SJCRH30 (cell line): ENCODE data around the gene FBXL17. TPM values are rescaled to one million over a fixed set of nuclear protein-coding genes. Genes with fewer than 3 reads are reported as not detected.
A peak's percentile ranks its signal among the peaks of the same experiment; 100 is the strongest.
"Not testable (repeated sequence)": the region's sequence is repeated elsewhere in the genome, so short reads cannot be mapped to it uniquely, and the experiment has no call there.

Experiments
- DNase-seq, 2 experiments: peaks; one replicate each; pipeline ENCODE4 v3.0.0-alpha.2; 2015 to 2020
- H3K27ac ChIP-seq: fragments of 250-450 bp; sonication (Bioruptor Pico); 2 replicates; pipeline ENCODE4 v1.5.1; 2020; ENCODE audit warnings: mild to moderate bottlenecking, moderate library complexity
- H3K27me3 ChIP-seq: fragments of 250-450 bp; sonication (Bioruptor Pico); 2 replicates; pipeline ENCODE4 v1.5.1; 2020; ENCODE audit warnings: mild to moderate bottlenecking, moderate library complexity
- H3K36me3 ChIP-seq: fragments of 250-450 bp; sonication (Bioruptor Pico); 2 replicates; pipeline ENCODE4 v1.5.1; 2020; ENCODE audit warnings: mild to moderate bottlenecking, moderate library complexity
- H3K4me1 ChIP-seq: fragments of 250-450 bp; sonication (Bioruptor Pico); 2 replicates; pipeline ENCODE4 v1.5.1; 2020; ENCODE audit warnings: mild to moderate bottlenecking, moderate library complexity
- H3K4me3 ChIP-seq: fragments of 250-450 bp; sonication (Bioruptor Pico); 2 replicates; pipeline ENCODE4 v1.5.1; 2020; ENCODE audit warnings: mild to moderate bottlenecking, moderate library complexity
- H3K9me3 ChIP-seq: fragments of 250-450 bp; sonication (Bioruptor Pico); replicated peaks from 2 replicates; pipeline ENCODE4 v1.5.1; 2020; ENCODE audit warnings: mild to moderate bottlenecking, moderate library complexity
- total RNA-seq: library from RNA; depleted of rRNA; stranded (reverse); fragments of >200 nt; shearing (Covaris generic); gene quantifications from 2 replicates; pipeline ENCODE4 v1.2.3, GENCODE V29; 2014

The FBXL17 gene
- total RNA-seq, 1 experiment from 2014 or later, result 7.1 TPM

DNA sequence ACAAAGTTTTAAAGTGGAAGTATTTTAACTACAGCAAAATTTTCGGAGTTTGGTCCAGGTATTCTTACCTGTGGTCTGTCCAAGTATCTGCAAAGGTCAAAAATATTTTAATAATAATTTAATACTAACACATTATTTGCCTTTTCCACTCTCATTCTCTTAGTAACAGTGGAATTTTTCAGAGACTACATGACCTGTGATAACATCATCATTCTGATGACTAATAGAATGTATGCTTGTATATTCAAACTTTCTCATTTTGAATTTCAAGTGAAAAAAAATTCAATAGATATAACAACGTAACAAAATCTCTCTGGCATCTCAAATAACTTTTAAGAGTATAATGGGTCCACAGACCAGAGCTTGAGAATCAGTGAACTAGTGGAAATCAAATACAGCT lies 78.3 kb downstream of the FBXL17 start:
- Histone ChIP-seq H3K9me3 (no peaks in the 10 kb centered on the region), H3K27ac (peak overlapping the region; percentile 79), H3K27me3 (no peaks in the 10 kb centered on the region), H3K4me1 (peaks cover 27% of the 10 kb centered on the region), H3K36me3 (no peaks in the 10 kb centered on the region), H3K4me3 (no peak overlapping the region)
- DNase-seq, result no peak

DNA sequence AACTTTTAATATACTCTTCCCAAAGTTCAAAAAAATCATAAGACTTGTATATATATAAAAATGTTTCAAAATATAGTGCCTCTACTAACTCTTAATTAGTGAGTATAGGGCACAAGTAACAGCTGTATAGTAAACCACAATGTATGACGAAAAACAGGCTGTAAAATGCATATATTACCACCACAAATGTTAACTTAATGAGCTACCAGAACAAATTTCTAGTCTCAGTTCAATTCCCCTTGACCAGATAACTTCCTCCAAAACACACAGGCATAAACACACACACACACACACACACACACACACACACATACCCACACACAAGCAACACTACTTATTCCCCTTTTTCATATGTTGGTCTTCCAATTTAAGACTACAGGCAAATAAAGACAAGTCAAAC lies 78.8 kb downstream of the FBXL17 start:
- Histone ChIP-seq H3K27me3 (no peaks in the 10 kb centered on the region), H3K27ac (peak overlapping the region; percentile 79), H3K4me3 (no peak overlapping the region), H3K9me3 (no peaks in the 10 kb centered on the region), H3K36me3 (no peaks in the 10 kb centered on the region), H3K4me1 (peaks cover 27% of the 10 kb centered on the region)
- DNase-seq, result peak; percentile 42 to 78

DNA sequence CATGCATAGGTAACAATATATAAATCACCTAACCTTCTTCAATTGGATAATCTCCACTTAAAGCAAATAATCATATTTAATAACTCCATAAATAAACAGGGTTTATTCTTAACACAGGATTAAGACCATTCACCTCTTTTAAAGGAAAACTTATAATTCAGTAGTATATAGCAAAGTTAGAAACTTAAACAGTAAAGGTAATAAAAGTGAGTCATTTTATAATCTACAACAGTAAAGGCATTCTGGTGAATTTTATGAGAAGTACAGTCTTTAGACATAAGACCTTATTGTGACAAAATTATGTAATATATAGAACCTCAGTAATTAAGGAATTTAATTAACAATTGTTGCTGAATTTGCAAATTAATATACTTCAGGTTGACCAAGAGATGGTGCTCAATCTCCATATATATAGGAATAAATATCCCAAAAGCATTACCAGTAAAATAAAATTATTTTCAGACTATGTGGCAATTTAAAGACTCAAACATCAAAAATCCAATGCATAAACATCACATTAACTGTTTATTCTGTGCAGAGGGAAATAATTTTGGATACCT lies 84.8 kb downstream of the FBXL17 start:
- H3K27me3 ChIP-seq, result no peaks in the 10 kb centered on the region
- DNase-seq, result no peak
- no peak overlapping the region for H3K4me3 ChIP-seq
- H3K4me1 ChIP-seq, result peaks cover 7% of the 10 kb centered on the region; the same call in 1 of the 2 replicates
- H3K9me3 ChIP-seq, result no peaks in the 10 kb centered on the region
- H3K36me3 ChIP-seq, result no peaks in the 10 kb centered on the region
- no peak overlapping the region for H3K27ac ChIP-seq

DNA sequence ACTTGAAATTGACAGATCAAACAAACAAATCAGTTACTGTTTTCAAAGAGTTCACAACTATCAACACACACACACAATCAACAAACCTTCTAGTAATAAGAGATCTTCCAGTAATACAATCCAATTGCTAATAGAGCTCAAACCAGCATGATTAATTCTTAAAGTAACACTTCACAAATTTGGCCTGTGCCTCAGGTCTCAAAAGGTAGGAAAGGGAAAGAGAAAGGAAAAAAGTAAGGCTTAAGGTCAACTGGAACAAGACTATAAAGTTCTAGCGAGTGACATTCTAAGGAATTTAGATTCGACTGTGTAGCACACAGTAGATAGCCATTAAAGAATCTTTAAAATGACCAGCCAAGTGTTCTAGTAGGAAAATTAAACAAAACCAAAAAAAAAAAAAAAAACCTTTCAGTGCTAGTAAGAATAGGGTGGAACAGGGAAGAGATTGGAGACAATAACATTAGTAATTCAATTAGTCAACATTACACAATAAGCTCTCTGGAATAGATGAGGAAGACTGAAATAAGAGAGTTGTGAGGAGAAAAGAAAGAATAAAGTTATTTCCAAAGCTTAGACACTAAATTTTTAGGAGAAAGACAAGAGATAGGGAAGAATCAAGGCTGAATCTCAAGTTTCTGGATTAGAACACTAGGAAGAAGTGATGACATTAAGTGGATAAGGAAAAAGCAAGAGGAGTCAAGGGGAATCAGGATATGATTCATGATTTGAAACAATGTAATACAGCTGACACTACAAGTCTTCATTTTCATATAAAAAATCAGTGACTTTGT lies 86.1 kb downstream of the FBXL17 start:
- H3K27ac ChIP-seq, result no peak overlapping the region
- H3K9me3 ChIP-seq, result no peaks in the 10 kb centered on the region
- no peaks in the 10 kb centered on the region for H3K36me3 ChIP-seq
- peaks cover 8% of the 10 kb centered on the region for H3K4me1 ChIP-seq
- no peaks in the 10 kb centered on the region for H3K27me3 ChIP-seq
- no peak overlapping the region for H3K4me3 ChIP-seq
- DNase-seq, result no peak

DNA sequence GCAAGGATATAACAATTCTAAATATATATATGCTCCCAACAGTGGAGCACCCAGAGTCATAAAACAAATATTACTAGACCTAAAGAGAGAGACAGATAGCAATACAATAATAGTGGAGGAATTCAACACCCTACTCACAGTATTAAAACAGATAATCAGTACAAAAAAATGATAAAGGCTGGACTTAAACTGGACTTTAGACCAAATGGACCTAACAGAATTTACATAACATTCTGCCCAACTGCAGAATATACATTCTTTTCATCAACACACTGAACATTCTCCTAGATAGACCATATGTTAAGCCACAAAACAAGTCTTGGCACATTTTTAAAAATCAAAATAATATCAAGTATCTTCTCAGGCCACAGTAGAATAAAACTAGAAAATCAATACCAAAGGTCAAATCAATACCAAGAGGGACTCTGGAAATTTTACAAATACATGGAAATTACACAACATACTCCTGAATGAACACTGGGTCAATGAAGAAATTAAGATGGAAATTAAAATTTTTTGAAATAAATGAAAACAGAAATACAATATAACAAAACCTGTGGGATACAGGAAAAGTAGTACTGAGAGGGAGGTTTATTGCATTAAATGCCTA lies 100.8 kb downstream of the FBXL17 start:
- 0 out of 2 replicates have a peak, but pooled peaks cover 3% of the 10 kb centered on the region for H3K9me3 ChIP-seq
- H3K36me3 ChIP-seq, result no peaks in the 10 kb centered on the region
- no peak overlapping the region for H3K4me3 ChIP-seq
- DNase-seq, result no peak
- no peaks in the 10 kb centered on the region for H3K27me3 ChIP-seq
- H3K27ac ChIP-seq, result no peak overlapping the region
- no peaks in the 10 kb centered on the region for H3K4me1 ChIP-seq

DNA sequence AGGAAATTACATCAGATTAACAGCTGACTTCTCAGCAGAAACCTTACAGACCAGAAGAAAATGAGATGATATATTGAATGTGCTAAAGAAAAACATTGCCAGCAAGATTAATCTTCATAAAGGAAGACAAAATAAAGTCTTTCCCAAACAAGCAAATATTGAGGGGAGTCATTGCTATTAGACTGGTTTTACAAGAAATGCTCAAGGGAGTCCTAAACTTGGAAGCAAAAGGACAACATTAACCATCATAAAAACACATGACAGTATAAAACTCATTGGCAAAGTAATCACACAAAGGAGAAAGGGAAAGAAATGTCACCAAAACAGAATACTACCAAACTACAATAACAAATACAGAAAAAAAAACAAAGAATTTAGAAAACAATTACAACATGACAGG lies 101.7 kb downstream of the FBXL17 start:
- DNase-seq, result no peak
- H3K36me3 ChIP-seq, result no peaks in the 10 kb centered on the region
- H3K4me3 ChIP-seq, result no peak overlapping the region
- H3K27me3 ChIP-seq, result no peaks in the 10 kb centered on the region
- H3K4me1 ChIP-seq, result no peaks in the 10 kb centered on the region
- 0 out of 2 replicates have a peak, but pooled peaks cover 3% of the 10 kb centered on the region for H3K9me3 ChIP-seq
- H3K27ac ChIP-seq, result no peak overlapping the region

DNA sequence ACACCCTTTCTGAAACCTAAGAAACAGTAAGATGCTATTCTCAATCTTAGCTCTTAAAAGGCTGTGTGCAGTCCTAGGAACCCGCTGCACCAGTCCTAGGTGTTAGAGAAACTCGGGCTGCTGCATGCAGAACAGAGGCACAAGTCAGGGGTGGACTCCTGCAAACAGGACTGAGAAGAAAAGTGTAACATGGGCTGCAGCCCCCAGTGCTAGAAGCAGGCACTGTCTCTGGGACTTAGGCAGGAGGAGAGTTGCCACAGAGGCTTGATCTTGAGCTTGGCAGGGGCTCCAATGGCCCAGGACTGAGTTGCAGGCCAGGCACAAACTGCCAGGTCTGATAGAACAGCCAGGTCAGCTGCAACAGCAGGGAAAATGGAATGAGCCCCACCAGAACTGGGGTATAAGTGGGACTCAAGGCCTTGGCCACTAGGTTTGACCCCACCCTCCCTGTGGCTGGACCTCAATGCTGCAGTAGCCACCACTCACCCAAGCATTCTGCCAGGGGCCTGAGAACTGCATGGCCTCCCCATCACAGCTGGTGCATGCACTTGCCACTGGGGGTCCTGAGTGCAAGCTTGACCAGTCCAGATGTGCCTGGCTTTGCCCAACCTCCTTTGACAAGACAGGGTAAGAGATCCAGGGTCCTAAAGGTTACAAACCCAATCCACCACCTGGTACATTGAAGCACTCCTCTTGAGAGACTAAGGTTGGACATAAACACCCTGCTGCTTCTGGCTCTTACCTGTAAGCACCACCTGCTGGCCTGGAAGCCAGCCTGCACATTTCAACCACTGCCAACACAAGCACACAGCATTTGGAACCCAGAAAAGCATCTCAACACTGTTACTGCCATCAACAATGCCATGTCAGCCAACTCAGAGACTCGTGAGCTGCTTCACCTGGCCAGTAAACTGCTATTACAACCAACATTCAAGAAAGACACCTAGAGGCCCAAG lies 103.3 kb downstream of the FBXL17 start:
- Histone ChIP-seq H3K9me3 (0 out of 2 replicates have a peak, but pooled peaks cover 3% of the 10 kb centered on the region), H3K36me3 (no peaks in the 10 kb centered on the region), H3K27me3 (no peaks in the 10 kb centered on the region), H3K4me3 (no peak overlapping the region), H3K27ac (no peak overlapping the region), H3K4me1 (no peaks in the 10 kb centered on the region)
- DNase-seq, result no peak

DNA sequence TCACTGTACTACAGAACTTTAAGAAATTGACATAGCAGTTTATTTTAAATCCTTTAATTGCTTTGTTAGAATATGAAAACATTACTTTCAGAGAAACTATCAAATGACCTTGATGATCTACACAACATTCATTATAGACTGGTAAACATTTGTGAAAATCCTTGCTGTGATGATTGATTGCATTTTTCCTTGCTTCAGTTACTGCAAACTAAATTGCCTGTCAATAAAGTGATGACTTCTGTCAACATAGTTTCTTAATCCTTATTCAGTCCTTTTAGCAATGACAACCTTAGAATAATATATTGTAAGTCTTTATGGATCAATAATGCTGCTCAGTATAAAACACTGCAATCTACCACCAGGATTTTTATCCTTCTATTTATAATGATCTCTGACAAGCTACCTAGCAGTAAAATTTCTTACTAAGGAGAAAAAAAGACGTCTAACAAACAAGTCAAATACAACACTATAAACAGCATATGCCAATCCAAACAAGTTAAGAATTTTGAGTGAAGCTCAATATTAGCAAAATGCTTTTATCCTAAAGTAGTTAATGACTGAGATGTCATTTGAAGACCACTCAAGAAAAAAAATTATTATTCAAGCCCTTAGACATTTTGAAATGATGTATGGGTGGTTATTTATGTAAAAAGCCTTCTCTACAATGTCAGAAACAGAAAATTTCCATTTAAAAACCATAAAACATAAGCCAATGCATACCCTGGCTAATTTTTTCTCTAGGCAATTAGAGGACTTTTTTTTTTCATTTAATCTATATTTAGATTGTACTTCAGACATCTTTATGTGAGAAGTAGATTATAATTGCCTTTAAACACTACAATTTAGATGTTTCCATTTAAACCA lies 105.5 kb downstream of the FBXL17 start:
- H3K4me3 ChIP-seq, result no peak overlapping the region
- H3K27ac ChIP-seq, result no peak overlapping the region
- no peaks in the 10 kb centered on the region for H3K4me1 ChIP-seq
- DNase-seq, result no peak
- H3K36me3 ChIP-seq, result no peaks in the 10 kb centered on the region
- H3K9me3 ChIP-seq, result no peaks in the 10 kb centered on the region
- no peaks in the 10 kb centered on the region for H3K27me3 ChIP-seq

DNA sequence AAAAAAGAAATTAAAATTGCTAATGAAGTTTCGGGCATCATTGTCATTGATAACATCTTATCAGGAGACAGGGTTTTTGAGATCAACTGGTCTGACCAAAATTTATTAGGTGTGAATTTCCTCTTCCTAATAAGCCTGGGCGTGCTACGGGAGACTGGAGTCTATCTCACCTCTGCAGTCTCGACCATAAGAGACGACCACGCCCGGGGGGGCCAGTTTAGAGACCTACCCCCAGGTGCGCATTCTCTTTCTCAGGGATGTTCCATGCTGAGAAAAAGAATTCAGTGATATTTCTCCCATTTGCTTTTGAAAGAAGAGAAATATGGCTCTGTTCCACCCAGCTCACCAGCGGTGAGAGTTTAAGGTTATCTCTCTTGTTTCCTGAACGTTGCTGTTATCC lies 107.8 kb downstream of the FBXL17 start:
- not testable (repeated sequence) for H3K36me3 ChIP-seq, H3K4me3 ChIP-seq, H3K9me3 ChIP-seq, H3K27ac ChIP-seq, H3K4me1 ChIP-seq, DNase-seq, H3K27me3 ChIP-seq

DNA sequence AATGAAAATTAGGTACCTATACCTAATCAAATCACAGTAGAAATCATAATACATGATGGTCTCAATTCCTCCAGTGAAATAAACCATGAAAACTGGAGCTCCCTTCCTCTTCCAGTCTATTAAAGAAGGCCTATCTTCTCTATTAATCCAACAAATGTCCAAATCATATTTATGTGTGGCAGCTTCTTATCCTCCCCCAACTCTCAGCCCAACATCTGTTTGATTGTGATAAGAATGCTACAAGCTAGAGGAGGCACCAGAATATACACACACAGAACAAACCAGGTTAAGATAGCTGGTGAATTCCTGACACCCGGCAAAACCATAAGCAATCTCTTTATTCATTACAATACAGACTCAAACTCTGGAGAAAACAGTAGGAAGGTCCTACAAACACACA lies 110.8 kb downstream of the FBXL17 start:
- DNase-seq, result no peak
- Histone ChIP-seq H3K36me3 (no peaks in the 10 kb centered on the region), H3K27me3 (no peaks in the 10 kb centered on the region), H3K9me3 (no peaks in the 10 kb centered on the region), H3K4me1 (no peaks in the 10 kb centered on the region), H3K27ac (no peak overlapping the region), H3K4me3 (no peak overlapping the region)

DNA sequence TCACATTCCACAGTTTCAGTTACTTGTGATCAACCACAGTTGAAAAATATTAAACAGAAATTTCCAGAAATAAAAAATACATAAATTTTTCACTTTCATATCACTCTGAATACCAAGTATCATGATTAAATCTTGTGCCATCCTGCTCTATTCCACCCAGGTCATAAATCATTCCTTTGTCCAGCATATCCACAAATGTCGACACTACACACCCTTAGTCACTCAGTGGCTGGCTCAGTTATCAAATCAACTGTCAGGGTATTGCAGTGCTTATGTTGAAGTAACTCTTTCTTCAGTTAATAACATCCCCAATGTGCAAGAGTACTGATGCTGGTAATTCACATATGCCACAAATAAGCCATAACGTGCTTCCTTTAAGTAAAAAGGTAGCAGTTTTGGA lies 115.7 kb downstream of the FBXL17 start:
- H3K4me3 ChIP-seq, result no peak overlapping the region
- H3K27me3 ChIP-seq, result no peaks in the 10 kb centered on the region
- H3K4me1 ChIP-seq, result 0 out of 2 replicates have a peak, but pooled peaks cover 2% of the 10 kb centered on the region
- H3K27ac ChIP-seq, result no peak overlapping the region
- DNase-seq, result no peak
- H3K9me3 ChIP-seq, result no peaks in the 10 kb centered on the region
- no peaks in the 10 kb centered on the region for H3K36me3 ChIP-seq

DNA sequence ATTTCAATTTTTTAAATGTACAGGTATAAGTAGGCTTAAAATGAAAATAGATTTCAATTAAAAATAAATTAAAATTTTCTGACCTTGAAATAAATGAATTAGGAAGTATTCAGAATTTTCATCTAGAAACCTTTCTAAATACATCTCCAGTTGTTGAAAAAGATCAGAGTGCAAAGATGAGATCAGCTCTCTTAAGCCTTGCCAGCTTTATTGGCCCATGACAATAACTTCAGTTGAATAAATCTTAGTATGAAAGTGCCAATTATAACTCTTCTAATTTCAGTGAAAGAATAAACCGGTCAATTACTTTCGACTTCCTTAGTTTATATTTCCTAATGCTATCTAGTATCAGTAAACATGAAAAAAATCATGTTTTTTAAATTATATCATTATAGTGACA lies 117.4 kb downstream of the FBXL17 start:
- peak in 1 of 2 experiments; percentile 20 for DNase-seq
- H3K4me1 ChIP-seq, result peaks cover 7% of the 10 kb centered on the region
- no peaks in the 10 kb centered on the region for H3K36me3 ChIP-seq
- H3K27me3 ChIP-seq, result no peaks in the 10 kb centered on the region
- no peaks in the 10 kb centered on the region for H3K9me3 ChIP-seq
- H3K4me3 ChIP-seq, result no peak overlapping the region
- H3K27ac ChIP-seq, result no peak overlapping the region

DNA sequence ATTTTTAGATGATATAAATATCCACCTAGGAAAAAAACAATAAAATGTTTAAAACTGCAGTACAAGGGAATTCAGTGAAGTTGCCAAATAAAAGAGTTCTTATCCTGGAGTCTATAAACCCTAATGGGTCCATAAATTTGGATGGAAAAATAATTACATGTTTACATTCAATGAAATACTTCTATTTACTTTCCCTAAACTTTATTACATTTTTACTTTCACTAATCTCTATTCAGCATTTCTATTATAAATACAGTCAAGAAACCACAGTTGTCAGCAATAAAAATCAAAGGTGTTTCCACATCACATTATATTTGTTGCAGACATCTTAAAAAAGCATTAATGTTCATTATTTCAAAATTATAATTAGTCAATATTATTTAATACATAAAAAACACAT lies 118.6 kb downstream of the FBXL17 start:
- DNase-seq, result no peak
- Histone ChIP-seq H3K27me3 (no peaks in the 10 kb centered on the region), H3K4me1 (peaks cover 17% of the 10 kb centered on the region), H3K27ac (no peak overlapping the region), H3K9me3 (no peaks in the 10 kb centered on the region), H3K4me3 (no peak overlapping the region), H3K36me3 (no peaks in the 10 kb centered on the region)

DNA sequence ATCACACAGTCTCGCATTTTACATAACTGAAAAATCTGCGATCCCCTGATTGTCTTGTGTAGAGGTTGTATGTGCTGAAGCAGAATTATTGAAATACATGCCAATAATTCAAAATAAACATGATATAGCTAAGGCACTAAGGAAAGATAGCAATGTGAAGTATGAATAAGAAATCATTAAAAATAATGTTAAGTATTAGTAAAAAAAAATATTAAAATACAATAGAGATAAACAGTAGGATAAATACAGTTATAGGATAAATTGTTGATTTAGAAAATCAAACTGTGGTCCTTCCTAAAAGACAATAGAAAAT lies 121.1 kb downstream of the FBXL17 start:
- Histone ChIP-seq H3K27me3 (no peaks in the 10 kb centered on the region), H3K9me3 (no peaks in the 10 kb centered on the region), H3K27ac (no peak overlapping the region), H3K4me1 (peaks cover 24% of the 10 kb centered on the region), H3K36me3 (no peaks in the 10 kb centered on the region), H3K4me3 (no peak overlapping the region)
- DNase-seq, result no peak
